Activated CD8-positive, alpha-beta memory T cell treated with anti-CD3 and anti-CD28 coated beads, Interleukin-2, amount 50 U/mL, for 48 hours (primary cell): ENCODE measurements around the gene IL7R.

ENCODE experiments used
- DNase-seq: peaks from one replicate; pipeline ENCODE4 v3.0.0-alpha.2; 2020

Gene IL7R

DNA sequence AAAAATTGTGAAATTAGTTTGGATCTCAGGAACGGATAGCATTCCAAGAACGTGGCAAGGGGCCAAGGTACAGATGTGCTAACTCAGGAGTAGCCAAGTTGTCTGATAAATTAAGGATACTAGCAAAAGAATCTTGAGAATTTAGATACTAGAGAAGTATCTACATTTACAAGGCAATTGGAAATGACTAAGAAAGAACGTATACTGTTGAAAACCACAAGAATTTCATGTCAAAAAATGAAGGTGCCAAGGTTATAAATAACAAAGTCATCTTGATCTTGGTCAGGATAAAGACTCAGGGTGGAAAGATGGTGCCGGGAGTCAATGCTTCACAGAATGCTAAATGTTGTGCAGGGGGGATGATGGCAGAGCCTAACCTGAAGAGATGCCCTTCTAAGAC lies 62.5 kb downstream of the IL7R start:
- no peak for DNase-seq

GRCh38 chr5:35920890-35921289 lies 64.2 kb downstream of the IL7R start:
- no peak for DNase-seq

DNA sequence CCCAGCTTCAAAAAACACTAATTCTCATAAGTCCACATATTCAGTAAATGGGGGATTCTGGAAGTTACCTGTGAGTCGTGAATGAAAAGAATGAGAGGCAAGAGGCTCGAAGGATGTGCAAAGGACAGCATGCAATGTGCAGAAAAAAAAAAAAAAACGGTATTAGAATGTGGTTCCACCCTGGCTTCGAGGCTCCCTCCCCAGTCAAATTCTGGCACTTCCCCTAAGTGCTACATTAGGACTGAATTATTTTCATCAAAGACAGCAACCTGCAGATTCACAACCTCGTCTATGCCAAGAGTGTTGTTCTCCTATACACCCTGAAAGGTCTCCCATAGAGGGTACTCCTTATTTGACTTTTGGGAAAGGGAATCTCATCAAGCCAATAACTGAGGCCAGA lies 65.2 kb downstream of the IL7R start:
- no peak for DNase-seq

- DNase-seq: no peak
Measured at GRCh38 chr5:35922468-35922867, 65.8 kb downstream of the IL7R start.

DNA sequence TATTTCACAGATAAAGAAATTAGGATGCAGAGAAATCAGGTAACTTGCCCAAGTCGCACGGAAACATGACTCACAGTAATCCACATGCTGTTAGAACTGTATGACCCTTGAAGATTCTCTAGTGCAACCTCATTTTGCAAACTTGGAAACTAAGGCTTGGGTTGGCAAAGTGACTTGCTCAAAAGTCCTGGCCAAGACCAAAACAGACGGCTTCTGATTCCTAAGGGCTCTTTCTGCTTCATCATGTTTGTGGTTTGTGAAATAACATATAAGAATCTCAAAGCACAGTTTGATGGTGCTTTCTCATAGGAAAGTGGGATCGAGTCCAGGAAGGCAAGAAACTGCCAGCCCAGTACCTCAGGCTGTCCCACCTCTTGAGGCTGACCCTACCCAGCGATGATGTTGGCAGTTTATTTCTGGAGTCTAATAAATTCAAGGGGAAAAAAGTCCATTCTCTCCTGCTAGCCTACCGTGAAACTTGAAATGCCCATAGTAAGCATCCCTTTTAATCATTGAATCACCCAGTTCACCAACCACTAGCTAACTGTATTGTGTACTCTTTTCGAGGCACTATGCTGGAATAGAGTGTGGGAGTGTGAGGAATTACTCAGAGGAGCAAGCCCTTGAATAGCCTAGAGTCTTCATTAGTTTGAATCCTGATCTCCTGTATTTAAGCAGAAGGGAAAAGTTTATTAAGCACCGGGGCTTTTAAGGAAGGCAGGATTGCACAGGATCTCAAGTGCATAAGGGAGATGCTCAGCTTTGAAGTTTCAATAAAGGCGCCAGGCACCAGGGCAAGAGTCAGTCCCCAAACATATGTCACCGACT lies 67.6 kb downstream of the IL7R start:
- no peak for DNase-seq

- peak; percentile 89 for DNase-seq
Measured at GRCh38 chr5:35924950-35925722, 68.4 kb downstream of the IL7R start.

DNA sequence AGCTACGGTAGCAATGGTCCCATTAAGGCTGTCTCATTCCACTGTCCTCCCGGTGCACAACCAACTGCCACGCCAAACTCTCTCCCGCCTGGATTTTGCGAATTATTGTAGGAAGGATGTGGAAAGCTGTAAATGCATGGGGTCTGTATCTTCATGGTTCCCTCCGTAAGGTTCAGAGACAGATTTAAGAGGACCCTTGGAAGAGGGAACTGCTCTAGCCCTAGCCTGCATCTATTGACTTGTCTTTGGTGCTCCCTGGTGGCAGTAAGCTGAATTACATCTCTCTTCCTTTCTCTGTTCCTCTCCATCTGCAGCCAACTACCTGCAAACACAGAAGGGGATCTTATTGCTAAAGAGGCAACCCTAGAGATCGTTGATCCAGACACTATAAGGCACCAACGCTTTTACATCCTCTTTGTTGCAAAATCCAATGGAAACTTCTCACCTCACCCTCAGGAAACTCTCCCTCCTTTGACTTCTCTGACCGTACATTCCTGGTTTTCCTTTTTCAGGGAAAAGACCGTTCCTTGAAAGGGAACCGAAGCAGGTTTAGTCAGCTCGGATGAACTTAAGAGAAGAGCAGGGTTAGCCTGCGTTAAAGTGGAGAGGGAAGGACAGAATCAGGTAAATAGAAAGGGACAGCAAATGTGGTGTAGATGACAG lies 69.8 kb downstream of the IL7R start:
- DNase-seq: no peak
